CD4-positive, alpha-beta T cell (primary cell): ENCODE results near the gene TUBB2B. TPM values are rescaled to one million over a fixed set of nuclear protein-coding genes. Genes with fewer than 3 reads are reported as not detected.
"Not testable (repeated sequence)": the region's sequence is repeated elsewhere in the genome, so short reads cannot be mapped to it uniquely, and the experiment has no call there.

Experiments
- ATAC-seq: fragments of 200-7000 bp; cut with Tn5 transposase; one replicate; pipeline ENCODE4 v1.10.0; 2022; ENCODE audit warnings: mild to moderate bottlenecking; ENCODE audit not compliant: poor library complexity
- CTCF ChIA-PET: fragments of 350-600 bp; sonication (Branson Sonifier 250); formaldehyde crosslinking; loops from one replicate; lab custom pipeline; 2021; ENCODE audit warnings: antibody characterized with exemption, inconsistent platforms; lab: Charles Lee
- POLR2A ChIA-PET: fragments of 350-600 bp; sonication (Branson Sonifier 250); formaldehyde crosslinking; loops from one replicate; lab custom pipeline; 2021; ENCODE audit warnings: antibody characterized with exemption, inconsistent platforms; lab: Charles Lee
- DNase-seq, 14 experiments: peaks; one replicate each; pipeline ENCODE4 v3.0.0-alpha.2; 2013 to 2020; ENCODE audit warnings: mixed read lengths in 2 of 14
- H3K27ac ChIP-seq, 2 donors: one replicate each; pipeline versions ENCODE4 v1.5.1 to v1.7.0; 2013; ENCODE audit warnings: low read length in 2 of 2, low read depth in 1 of 2, mild to moderate bottlenecking in 1 of 2
- H3K27me3 ChIP-seq, 2 experiments: 1 replicate in 1 of 2; 2 replicates in 1 of 2; pipeline versions ENCODE4 v1.6.1 to v1.7.0; 2013; ENCODE audit warnings: low read length in 2 of 2, control low read depth in 1 of 2, mild to moderate bottlenecking in 1 of 2, moderate library complexity in 1 of 2; ENCODE audit not compliant: insufficient read depth in 2 of 2, control insufficient read depth in 1 of 2
- H3K36me3 ChIP-seq: one replicate; pipeline ENCODE4 v1.6.1; 2013; ENCODE audit warnings: low read length, control low read depth; ENCODE audit not compliant: insufficient read depth
- H3K4me1 ChIP-seq: one replicate; pipeline ENCODE4 v1.6.1; 2013; ENCODE audit warnings: low read length, control low read depth; ENCODE audit not compliant: insufficient read depth
- H3K4me3 ChIP-seq: one replicate; pipeline ENCODE4 v1.5.1; 2013; ENCODE audit warnings: mild to moderate bottlenecking, low read length, moderate library complexity
- H3K9me3 ChIP-seq, 2 experiments: 1 replicate in 1 of 2; 2 replicates in 1 of 2; pipeline versions ENCODE4 v1.6.1 to v1.7.0; 2013; ENCODE audit warnings: low read length in 2 of 2, mild to moderate bottlenecking in 2 of 2, control low read depth in 1 of 2, moderate library complexity in 1 of 2; ENCODE audit not compliant: control insufficient read depth in 1 of 2, insufficient read depth in 1 of 2
- H3K27ac Mint-ChIP-seq: one replicate; pipeline ENCODE4 v1.8.0; 2020; ENCODE audit warnings: mixed read lengths
- H3K27me3 Mint-ChIP-seq: one replicate; pipeline ENCODE4 v1.8.0; 2021; ENCODE audit warnings: mixed read lengths
- H3K36me3 Mint-ChIP-seq: one replicate; pipeline ENCODE4 v1.8.0; 2021; ENCODE audit warnings: low read depth, mixed read lengths
- H3K4me1 Mint-ChIP-seq: one replicate; pipeline ENCODE4 v1.8.0; 2021; ENCODE audit warnings: low read depth, mixed read lengths
- H3K4me3 Mint-ChIP-seq: one replicate; pipeline ENCODE4 v1.8.0; 2020; ENCODE audit warnings: mild to moderate bottlenecking, mixed read lengths
- H3K9me3 Mint-ChIP-seq: one replicate; pipeline ENCODE4 v1.8.0; 2020; ENCODE audit warnings: mixed read lengths
- intact Hi-C, 2 experiments: fragments of 100-400 bp; cut with DNase I in 1 of 2; cut with micrococcal nuclease in 1 of 2; formaldehyde crosslinking; loops; one replicate each; pipeline versions ENCODE4 v1.15.1 to v1.9.0; 2023 to 2025; cut with DNase I, micrococcal nuclease
- total RNA-seq, 174 experiments: library from RNA in 2 of 174; stranded (reverse) in 2 of 174; gene quantifications; one replicate each; pipeline ENCODE4 v1.2.3 and lab custom pipeline; 2021 to 2026
- TF ChIP-seq, protein P1 (sequence below): fragments of 200-600 bp; IDR thresholded peaks from one replicate; pipeline ENCODE4 v1.8.0; 2022; ENCODE audit warnings: antibody characterized with exemption, mild to moderate bottlenecking

Gene TUBB2B
- total RNA-seq, 2 experiments from 2014 or later: not detected

DNA sequence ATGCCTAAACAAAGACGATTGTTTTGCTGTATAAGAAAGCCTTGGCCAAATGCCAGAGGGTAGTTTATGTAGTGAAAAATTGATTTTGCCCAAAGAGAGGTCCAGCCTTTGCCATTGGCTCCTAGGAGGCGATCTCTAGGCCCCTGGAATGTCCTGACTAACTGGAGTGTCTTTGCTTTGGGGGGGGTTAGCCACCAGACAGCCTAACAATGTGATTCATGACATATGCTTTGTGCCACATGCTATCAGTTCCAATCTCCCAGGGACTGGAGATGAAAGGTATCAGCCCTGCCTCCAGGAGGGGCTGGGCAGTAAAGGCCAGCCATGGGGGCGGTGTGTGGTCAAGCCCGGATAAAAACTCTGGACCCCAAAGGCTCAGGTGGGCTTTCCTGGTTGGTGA is 37.4 kb downstream of the TUBB2B start:
- CTCF ChIA-PET: no interaction called here
- no peaks in the 10 kb centered on the region for H3K27me3 ChIP-seq
- no peaks in the 10 kb centered on the region for H3K9me3 Mint-ChIP-seq

DNA sequence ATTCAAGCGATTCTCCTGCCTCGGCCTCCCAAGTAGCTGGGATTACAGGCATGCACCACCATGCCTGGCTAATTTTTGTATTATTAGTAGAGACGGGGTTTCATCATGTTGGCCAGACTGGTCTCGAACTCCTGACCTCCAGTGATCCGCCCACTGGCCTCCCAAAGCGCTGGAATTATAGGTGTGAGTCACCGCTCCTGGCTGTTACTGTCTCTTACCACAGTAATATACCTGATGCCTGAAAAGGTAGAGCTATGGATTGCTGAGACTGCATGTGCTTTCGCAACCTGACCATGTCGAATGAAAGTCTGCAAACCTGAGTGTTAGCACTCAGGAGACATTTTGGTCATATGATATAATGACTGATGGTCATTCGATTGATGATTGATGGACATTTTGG is 38.3 kb downstream of the TUBB2B start:
- H3K4me3 ChIP-seq, ATAC-seq, H3K27me3 ChIP-seq, H3K9me3 ChIP-seq, H3K27ac Mint-ChIP-seq, H3K4me1 ChIP-seq, H3K9me3 Mint-ChIP-seq, H3K4me3 Mint-ChIP-seq, intact Hi-C loops, H3K4me1 Mint-ChIP-seq, DNase-seq, POLR2A ChIA-PET, H3K27ac ChIP-seq, H3K36me3 ChIP-seq, H3K36me3 Mint-ChIP-seq: not testable (repeated sequence)
- H3K27me3 Mint-ChIP-seq: peaks cover 29% of the 10 kb centered on the region
- CTCF ChIA-PET: interaction anchor here (0.6 to 0.8 kb wide), 2 partner anchors 32 to 68 kb away, joined by 3 read pairs; partner anchors contain the start of gene TUBB2A

More for the DNA sequence above, 37.4 kb downstream of the TUBB2B start:
- H3K27ac Mint-ChIP-seq: no peak overlapping the region
- no peaks in the 10 kb centered on the region for H3K36me3 Mint-ChIP-seq
- TF ChIP-seq, protein P1, sequence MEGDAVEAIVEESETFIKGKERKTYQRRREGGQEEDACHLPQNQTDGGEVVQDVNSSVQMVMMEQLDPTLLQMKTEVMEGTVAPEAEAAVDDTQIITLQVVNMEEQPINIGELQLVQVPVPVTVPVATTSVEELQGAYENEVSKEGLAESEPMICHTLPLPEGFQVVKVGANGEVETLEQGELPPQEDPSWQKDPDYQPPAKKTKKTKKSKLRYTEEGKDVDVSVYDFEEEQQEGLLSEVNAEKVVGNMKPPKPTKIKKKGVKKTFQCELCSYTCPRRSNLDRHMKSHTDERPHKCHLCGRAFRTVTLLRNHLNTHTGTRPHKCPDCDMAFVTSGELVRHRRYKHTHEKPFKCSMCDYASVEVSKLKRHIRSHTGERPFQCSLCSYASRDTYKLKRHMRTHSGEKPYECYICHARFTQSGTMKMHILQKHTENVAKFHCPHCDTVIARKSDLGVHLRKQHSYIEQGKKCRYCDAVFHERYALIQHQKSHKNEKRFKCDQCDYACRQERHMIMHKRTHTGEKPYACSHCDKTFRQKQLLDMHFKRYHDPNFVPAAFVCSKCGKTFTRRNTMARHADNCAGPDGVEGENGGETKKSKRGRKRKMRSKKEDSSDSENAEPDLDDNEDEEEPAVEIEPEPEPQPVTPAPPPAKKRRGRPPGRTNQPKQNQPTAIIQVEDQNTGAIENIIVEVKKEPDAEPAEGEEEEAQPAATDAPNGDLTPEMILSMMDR: no peak
- Histone ChIP-seq H3K36me3 (no peaks in the 10 kb centered on the region), H3K27ac (no peak overlapping the region), H3K4me3 (no peak overlapping the region), H3K4me1 (no peaks in the 10 kb centered on the region), H3K9me3 (no peaks in the 10 kb centered on the region)
- DNase-seq: no peak
- no peak overlapping the region for H3K4me3 Mint-ChIP-seq
- no peaks in the 10 kb centered on the region for H3K4me1 Mint-ChIP-seq
- intact Hi-C loops: no loop called here
- POLR2A ChIA-PET: no interaction called here
- peaks cover 21% of the 10 kb centered on the region for H3K27me3 Mint-ChIP-seq
- ATAC-seq: no peak

DNA sequence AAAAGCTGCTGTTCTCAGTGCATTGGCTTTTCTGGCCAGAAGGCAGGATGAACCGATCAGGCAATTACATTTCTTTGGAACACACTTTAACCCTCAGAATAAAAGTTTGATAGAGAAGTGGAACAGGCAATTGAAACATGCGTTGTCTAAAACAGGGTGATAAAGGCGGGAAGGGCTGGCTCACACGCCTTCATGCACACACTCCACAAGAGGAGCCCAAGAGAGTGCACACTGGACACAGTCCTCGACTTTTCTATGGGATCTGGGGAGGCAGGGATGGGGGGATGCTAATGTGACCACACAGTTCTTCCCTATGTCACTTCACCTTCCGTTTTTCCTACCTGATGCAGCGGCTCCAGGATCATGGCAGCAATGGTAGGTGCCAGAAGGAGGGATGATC is 39.2 kb downstream of the TUBB2B start:
- DNase-seq (no peak), ATAC-seq (no peak)
- H3K27me3 ChIP-seq: no peaks in the 10 kb centered on the region
- Mint-ChIP-seq H3K27me3 (peaks cover 29% of the 10 kb centered on the region), H3K4me1 (no peaks in the 10 kb centered on the region), H3K36me3 (no peaks in the 10 kb centered on the region), H3K4me3 (no peak overlapping the region), H3K9me3 (no peaks in the 10 kb centered on the region), H3K27ac (no peak overlapping the region)
- intact Hi-C loops: no loop called here
- CTCF ChIA-PET: no interaction called here
- no peaks in the 10 kb centered on the region for H3K4me1 ChIP-seq
- POLR2A ChIA-PET: no interaction called here
- no peak overlapping the region for H3K27ac ChIP-seq
- no peak overlapping the region for H3K4me3 ChIP-seq
- TF ChIP-seq, protein P1: no peak
- H3K36me3 ChIP-seq: no peaks in the 10 kb centered on the region
- no peaks in the 10 kb centered on the region for H3K9me3 ChIP-seq

DNA sequence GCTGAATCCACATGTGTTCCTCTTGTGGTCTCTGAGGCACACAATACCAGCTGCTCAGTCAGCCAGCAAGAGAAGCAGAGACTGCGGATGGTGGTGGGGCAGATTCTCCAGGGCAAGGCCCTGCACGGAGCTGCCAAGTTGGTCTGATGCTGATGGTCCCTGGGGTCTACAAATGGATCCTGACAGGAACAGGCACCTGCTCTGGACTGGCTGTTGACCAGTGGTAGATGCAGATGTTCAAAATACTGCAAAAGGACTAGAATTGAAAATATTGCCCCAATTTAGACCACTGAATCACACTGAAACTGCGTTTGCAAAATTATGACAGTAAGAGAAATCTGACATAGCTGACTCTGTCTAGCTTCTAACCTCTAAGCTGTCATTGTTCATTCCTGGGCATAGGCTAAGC is 40.5 kb downstream of the TUBB2B start:
- POLR2A ChIA-PET: no interaction called here

More for the DNA sequence above, 40.5 kb downstream of the TUBB2B start:
- Mint-ChIP-seq H3K4me1 (no peaks in the 10 kb centered on the region), H3K36me3 (no peaks in the 10 kb centered on the region), H3K9me3 (no peaks in the 10 kb centered on the region), H3K27me3 (peaks cover 29% of the 10 kb centered on the region), H3K4me3 (no peak overlapping the region), H3K27ac (no peak overlapping the region)
- intact Hi-C loops: no loop called here
- DNase-seq (no peak), ATAC-seq (no peak)
- H3K9me3 ChIP-seq: no peaks in the 10 kb centered on the region
- CTCF ChIA-PET: no interaction called here
- no peaks in the 10 kb centered on the region for H3K36me3 ChIP-seq
- TF ChIP-seq, protein P1: no peak
- H3K27ac ChIP-seq: no peak overlapping the region
- no peaks in the 10 kb centered on the region for H3K4me1 ChIP-seq
- no peak overlapping the region for H3K4me3 ChIP-seq
- no peaks in the 10 kb centered on the region for H3K27me3 ChIP-seq
